H9 (cell line): ENCODE results near the gene MYBPC2. TPM values are rescaled to one million over a fixed set of nuclear protein-coding genes. Genes with fewer than 3 reads are reported as not detected.

ENCODE experiments used
- DNase-seq: peaks from one replicate; pipeline ENCODE4 v3.0.0-alpha.2; 2017
- H2AFZ ChIP-seq: one replicate; pipeline ENCODE4 v1.6.1; 2013; ENCODE audit warnings: mild to moderate bottlenecking, low read length, control low read depth, moderate library complexity
- H2AK5ac ChIP-seq: 2 replicates; pipeline ENCODE4 v1.6.1; 2013; ENCODE audit warnings: low read length, control low read depth, mixed read lengths; ENCODE audit not compliant: insufficient read length
- H2BK120ac ChIP-seq: one replicate; pipeline ENCODE4 v1.6.1; 2013; ENCODE audit warnings: low read depth, mild to moderate bottlenecking, low read length, control low read depth, inconsistent platforms; ENCODE audit not compliant: poor library complexity, severe bottlenecking
- H2BK12ac ChIP-seq: 2 replicates; pipeline ENCODE4 v1.6.1; 2013; ENCODE audit warnings: low read length, control low read depth, mixed read lengths, low read depth; ENCODE audit not compliant: insufficient read length
- H2BK15ac ChIP-seq: 2 replicates; pipeline ENCODE4 v1.6.1; 2013; ENCODE audit warnings: low read depth, low read length, control low read depth
- H2BK20ac ChIP-seq: one replicate; pipeline ENCODE4 v1.6.1; 2013; ENCODE audit warnings: low read depth, mild to moderate bottlenecking, low read length, control low read depth, inconsistent platforms; ENCODE audit not compliant: poor library complexity, severe bottlenecking
- H2BK5ac ChIP-seq: 2 replicates; pipeline ENCODE4 v1.6.1; 2013; ENCODE audit warnings: low read length, control low read depth, mixed read lengths; ENCODE audit not compliant: insufficient read length
- H3K14ac ChIP-seq: 2 replicates; pipeline ENCODE4 v1.6.1; 2013; ENCODE audit warnings: low read length, control low read depth; ENCODE audit not compliant: insufficient read depth
- H3K18ac ChIP-seq: 2 replicates; pipeline ENCODE4 v1.6.1; 2013; ENCODE audit warnings: low read depth, mild to moderate bottlenecking, mixed read lengths, low read length, control low read depth; ENCODE audit not compliant: insufficient read length
- H3K23ac ChIP-seq: 2 replicates; pipeline ENCODE4 v1.6.1; 2013; ENCODE audit warnings: low read length, control low read depth, mixed read lengths, low read depth; ENCODE audit not compliant: insufficient read length
- H3K23me2 ChIP-seq: 2 replicates; pipeline ENCODE4 v1.6.1; 2013; ENCODE audit warnings: low read depth, mild to moderate bottlenecking, mixed read lengths, low read length, control low read depth; ENCODE audit not compliant: insufficient read length, poor library complexity, severe bottlenecking
- H3K27ac ChIP-seq: 2 replicates; pipeline ENCODE4 v1.5.1; 2013; ENCODE audit warnings: low read length, control low read depth, mixed read lengths, low read depth; ENCODE audit not compliant: insufficient read length
- H3K27me3 ChIP-seq: 2 replicates; pipeline ENCODE4 v1.6.1; 2013; ENCODE audit warnings: low read length, control low read depth, inconsistent platforms; ENCODE audit not compliant: insufficient read depth
- H3K4ac ChIP-seq: 2 replicates; pipeline ENCODE4 v1.6.1; 2013; ENCODE audit warnings: low read depth, mild to moderate bottlenecking, control low read depth, inconsistent platforms, low read length, moderate library complexity
- H3K4me1 ChIP-seq: 2 replicates; pipeline ENCODE4 v1.6.1; 2013; ENCODE audit warnings: low read length, control low read depth, inconsistent platforms; ENCODE audit not compliant: insufficient read depth
- H3K4me2 ChIP-seq: 2 replicates; pipeline ENCODE4 v1.6.1; 2013; ENCODE audit warnings: low read length, control low read depth, mixed read lengths; ENCODE audit not compliant: insufficient read length, insufficient read depth
- H3K56ac ChIP-seq: 2 replicates; pipeline ENCODE4 v1.6.1; 2013; ENCODE audit warnings: low read depth, mild to moderate bottlenecking, mixed read lengths, low read length, control low read depth; ENCODE audit not compliant: insufficient read length
- H3K79me1 ChIP-seq: 2 replicates; pipeline ENCODE4 v1.6.1; 2013; ENCODE audit warnings: low read depth, mild to moderate bottlenecking, moderate library complexity, low read length, control low read depth, inconsistent platforms; ENCODE audit not compliant: insufficient read depth, poor library complexity, severe bottlenecking
- H3K79me2 ChIP-seq: 2 replicates; pipeline ENCODE4 v1.6.1; 2013; ENCODE audit warnings: low read length, control low read depth, inconsistent platforms; ENCODE audit not compliant: insufficient read depth
- H3K9ac ChIP-seq: 2 replicates; pipeline ENCODE4 v1.6.1; 2013; ENCODE audit warnings: low read length, control low read depth, mixed read lengths; ENCODE audit not compliant: insufficient read length; ENCODE audit errors: extremely low read depth
- H3K9me3 ChIP-seq: one replicate; pipeline ENCODE4 v1.6.1; 2013; ENCODE audit warnings: low read depth, low read length, inconsistent platforms; ENCODE audit not compliant: control insufficient read depth
- H3T11ph ChIP-seq: one replicate; pipeline ENCODE4 v1.6.1; 2013; ENCODE audit warnings: mild to moderate bottlenecking, low read length, control low read depth, inconsistent platforms
- H4K20me1 ChIP-seq: one replicate; pipeline ENCODE4 v1.6.1; 2013; ENCODE audit not compliant: control insufficient read depth, insufficient read length, insufficient read depth
- H4K5ac ChIP-seq: 2 replicates; pipeline ENCODE4 v1.6.1; 2013; ENCODE audit warnings: low read depth, mild to moderate bottlenecking, mixed read lengths, low read length, control low read depth; ENCODE audit not compliant: insufficient read length
- H4K8ac ChIP-seq: replicated peaks from 2 replicates; pipeline ENCODE4 v1.6.1; 2013; ENCODE audit warnings: low read length, control low read depth, mixed read lengths, low read depth; ENCODE audit not compliant: insufficient read length
- H4K91ac ChIP-seq: 2 replicates; pipeline ENCODE4 v1.6.1; 2013; ENCODE audit warnings: low read depth, mild to moderate bottlenecking, moderate library complexity, mixed read lengths, low read length, control low read depth; ENCODE audit not compliant: insufficient read length
- H3K27ac Mint-ChIP-seq, 3 experiments: 2 replicates in 2 of 3; 3 replicates in 1 of 3; pipeline ENCODE4 v1.8.0; 2020 to 2021; ENCODE audit warnings: mixed read lengths in 3 of 3, mild to moderate bottlenecking in 1 of 3, moderate library complexity in 1 of 3
- H3K27me3 Mint-ChIP-seq: 2 replicates; pipeline ENCODE4 v1.8.0; 2021; ENCODE audit warnings: low read depth, mild to moderate bottlenecking, moderate library complexity, mixed read lengths
- H3K36me3 Mint-ChIP-seq, 3 experiments: 2 replicates in 2 of 3; 3 replicates in 1 of 3; pipeline ENCODE4 v1.8.0; 2020 to 2021; ENCODE audit warnings: low read depth in 3 of 3, mixed read lengths in 3 of 3; ENCODE audit not compliant: insufficient read depth in 1 of 3
- H3K4me1 Mint-ChIP-seq, 2 experiments: 2 replicates each; pipeline ENCODE4 v1.8.0; 2020; ENCODE audit warnings: mixed read lengths in 2 of 2
- H3K4me3 Mint-ChIP-seq, 2 experiments: 2 replicates in 1 of 2; 3 replicates in 1 of 2; pipeline ENCODE4 v1.8.0; 2020 to 2021; ENCODE audit warnings: mild to moderate bottlenecking in 2 of 2, mixed read lengths in 2 of 2, moderate library complexity in 1 of 2
- H3K9me3 Mint-ChIP-seq, 2 experiments: 2 replicates in 1 of 2; 3 replicates in 1 of 2; pipeline ENCODE4 v1.8.0; 2020; ENCODE audit warnings: mild to moderate bottlenecking in 2 of 2, mixed read lengths in 2 of 2, moderate library complexity in 1 of 2
- WGBS: extraction: QIAGEN DNeasy Blood & Tissue Kit; methylation state at CpG from one replicate; pipeline ENCODE4 v1.1.7; 2013; ENCODE audit warnings: missing lambda C conversion rate, low lambda C conversion rate, mixed read lengths; ENCODE audit not compliant: insufficient read length; ENCODE audit errors: extremely low coverage; 5-methylcytosine and 5-hydroxymethylcytosine counted together
- total RNA-seq: library from RNA; stranded (reverse); gene quantifications from 2 replicates; pipeline ENCODE4 v1.2.1, GENCODE V29; 2021
- TF ChIP-seq, protein P1 (sequence below): fragments of 200-600 bp; sonication (generic); conservative IDR thresholded peaks from 3 replicates; pipeline ENCODE4 v1.8.0; 2021; ENCODE audit warnings: antibody characterized with exemption, mild to moderate bottlenecking

MYBPC2 gene
- total RNA-seq, 1 experiment from 2014 or later = 4.9 TPM

DNA sequence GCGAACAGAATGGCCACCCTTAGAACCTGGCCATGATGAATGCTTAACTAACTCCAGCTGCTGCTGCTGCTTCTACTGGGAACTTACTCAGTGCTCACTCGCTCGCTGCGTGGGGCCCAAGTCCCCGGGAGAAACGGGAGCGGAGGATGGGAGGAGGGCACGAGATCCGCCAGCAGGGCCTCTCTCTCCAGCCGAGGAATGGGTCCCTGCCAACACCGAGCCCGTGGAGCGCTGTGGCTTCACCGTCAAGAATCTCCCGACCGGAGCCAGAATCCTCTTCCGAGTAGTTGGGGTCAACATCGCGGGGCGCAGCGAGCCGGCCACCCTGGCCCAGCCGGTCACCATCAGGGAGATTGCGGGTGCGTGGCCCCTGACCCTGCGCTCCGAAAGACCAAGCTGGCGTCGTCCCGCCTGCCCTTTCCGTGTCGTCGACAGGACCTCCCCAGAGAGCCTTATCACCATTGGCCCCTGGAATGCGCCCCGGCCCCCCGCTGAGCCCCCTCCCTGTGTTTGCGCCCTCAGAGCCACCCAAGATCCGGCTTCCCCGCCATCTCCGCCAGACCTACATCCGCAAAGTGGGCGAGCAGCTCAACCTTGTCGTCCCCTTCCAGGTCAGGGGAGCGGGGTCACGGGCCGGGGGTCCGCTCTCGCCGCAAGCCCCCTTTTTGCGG is 25.8 kb downstream of the MYBPC2 start:
- no peak overlapping the region for H2BK20ac ChIP-seq
- H3K27ac Mint-ChIP-seq = no peak overlapping the region
- peaks cover 0 to 3% (median 2%) of the 10 kb centered on the region in 3 experiments; a peak in 2 of 7 replicates for H3K36me3 Mint-ChIP-seq

More for the DNA sequence above, 25.8 kb downstream of the MYBPC2 start:
- no peak overlapping the region for H3K27ac ChIP-seq
- no peak overlapping the region for H3T11ph ChIP-seq
- TF ChIP-seq, protein P1, sequence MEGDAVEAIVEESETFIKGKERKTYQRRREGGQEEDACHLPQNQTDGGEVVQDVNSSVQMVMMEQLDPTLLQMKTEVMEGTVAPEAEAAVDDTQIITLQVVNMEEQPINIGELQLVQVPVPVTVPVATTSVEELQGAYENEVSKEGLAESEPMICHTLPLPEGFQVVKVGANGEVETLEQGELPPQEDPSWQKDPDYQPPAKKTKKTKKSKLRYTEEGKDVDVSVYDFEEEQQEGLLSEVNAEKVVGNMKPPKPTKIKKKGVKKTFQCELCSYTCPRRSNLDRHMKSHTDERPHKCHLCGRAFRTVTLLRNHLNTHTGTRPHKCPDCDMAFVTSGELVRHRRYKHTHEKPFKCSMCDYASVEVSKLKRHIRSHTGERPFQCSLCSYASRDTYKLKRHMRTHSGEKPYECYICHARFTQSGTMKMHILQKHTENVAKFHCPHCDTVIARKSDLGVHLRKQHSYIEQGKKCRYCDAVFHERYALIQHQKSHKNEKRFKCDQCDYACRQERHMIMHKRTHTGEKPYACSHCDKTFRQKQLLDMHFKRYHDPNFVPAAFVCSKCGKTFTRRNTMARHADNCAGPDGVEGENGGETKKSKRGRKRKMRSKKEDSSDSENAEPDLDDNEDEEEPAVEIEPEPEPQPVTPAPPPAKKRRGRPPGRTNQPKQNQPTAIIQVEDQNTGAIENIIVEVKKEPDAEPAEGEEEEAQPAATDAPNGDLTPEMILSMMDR = no peak
- no peak overlapping the region for H2AK5ac ChIP-seq
- Mint-ChIP-seq H3K9me3 (no peaks in the 10 kb centered on the region; a peak in 1 of 5 replicates), H3K4me3 (no peak overlapping the region), H3K27me3 (peaks cover 15% of the 10 kb centered on the region), H3K4me1 (peaks cover 2 to 7% of the 10 kb centered on the region in 2 experiments)
- no peak overlapping the region for H2BK15ac ChIP-seq
- no peaks in the 10 kb centered on the region for H3K4me1 ChIP-seq
- no peaks in the 10 kb centered on the region for H3K9me3 ChIP-seq
- DNase-seq = no peak
- H3K4me2 ChIP-seq = no peak overlapping the region
- H4K91ac ChIP-seq = no peak overlapping the region
- no peak overlapping the region for H2BK120ac ChIP-seq
- no peak overlapping the region for H3K56ac ChIP-seq
- H2BK5ac ChIP-seq = no peak overlapping the region
- no peak overlapping the region for H4K8ac ChIP-seq
- no peak overlapping the region for H2BK12ac ChIP-seq
- no peak overlapping the region for H3K9ac ChIP-seq
- H3K79me1 ChIP-seq = no peaks in the 10 kb centered on the region
- no peaks in the 10 kb centered on the region for H3K27me3 ChIP-seq
- H3K4ac ChIP-seq = no peak overlapping the region
- H2AFZ ChIP-seq = no peak overlapping the region
- no peak overlapping the region for H3K18ac ChIP-seq
- H4K5ac ChIP-seq = no peak overlapping the region
- H4K20me1 ChIP-seq = peaks cover 6% of the 10 kb centered on the region
- H3K79me2 ChIP-seq = no peaks in the 10 kb centered on the region
- H3K23ac ChIP-seq = no peak overlapping the region
- no peaks in the 10 kb centered on the region for H3K23me2 ChIP-seq
- WGBS = no CpG with 5 or more reads among the region's 50 CpGs
- H3K14ac ChIP-seq = no peak overlapping the region
